Measurements from ENCODE around the gene CDK18. TPM values are rescaled to one million over a fixed set of nuclear protein-coding genes. Genes with fewer than 3 reads are reported as not detected.
A peak's percentile ranks its signal among the peaks of the same experiment; 100 is the strongest.

CDK18 gene
- polyA plus RNA-seq, 1 donor from 2014 or later, result not detected

- no peak overlapping the region for H3K4me2 ChIP-seq (ENCODE audit: low read length)
- no peak overlapping the region for H3K4me3 ChIP-seq (ENCODE audit: low read length)
- H3K79me2 ChIP-seq (replicated peaks; ENCODE audit: insufficient read depth, low read length), result no peaks in the 10 kb centered on the region
- peak; percentile 68 for TF ChIP-seq SMC3 (conservative IDR thresholded peaks at IDR 0.05; ENCODE audit: poor library complexity)
- TF ChIP-seq RAD21 (conservative IDR thresholded peaks at IDR 0.05), result peak; percentile 60
- TF ChIP-seq EP300 (conservative IDR thresholded peaks at IDR 0.05; ENCODE audit: poor library complexity, severe bottlenecking), result no peak
- no peak for TF ChIP-seq POLR2AphosphoS5 (IDR thresholded peaks at IDR 0.05)
- TF ChIP-seq CTCF (IDR thresholded peaks at IDR 0.05; ENCODE audit: poor library complexity, severe bottlenecking), result peak; percentile 65
- TF ChIP-seq REST (IDR thresholded peaks at IDR 0.05; ENCODE audit: borderline replicate concordance), result no peak
- no peak for TF ChIP-seq EZH2 (IDR thresholded peaks at IDR 0.05; ENCODE audit: borderline replicate concordance, insufficient read depth, low read length, poor library complexity, severe bottlenecking)
- TF ChIP-seq TAF1 (IDR thresholded peaks at IDR 0.05; ENCODE audit: low read depth), result no peak
- TF ChIP-seq MXI1 (conservative IDR thresholded peaks at IDR 0.05; ENCODE audit: poor library complexity, severe bottlenecking), result no peak
- H3K36me3 ChIP-seq (ENCODE audit: insufficient read depth, low read length), result no peaks in the 10 kb centered on the region
- H4K20me1 ChIP-seq (ENCODE audit: insufficient read depth), result no peaks in the 10 kb centered on the region
- no peaks in the 10 kb centered on the region for H3F3A ChIP-seq (ENCODE audit: insufficient read depth, low read length, poor library complexity, severe bottlenecking)
- H3K27me3 ChIP-seq (ENCODE audit: insufficient read depth, low read depth, low read length), result no peaks in the 10 kb centered on the region
- no peaks in the 10 kb centered on the region for H3K9me3 ChIP-seq (ENCODE audit: low read length)
- H3K27ac ChIP-seq (ENCODE audit: low read length), result no peak overlapping the region
- H3K9me2 ChIP-seq (ENCODE audit: insufficient read depth, low read length), result no peaks in the 10 kb centered on the region
- H3K9ac ChIP-seq (ENCODE audit: low read length), result no peak overlapping the region
- no peak overlapping the region for H2AFZ ChIP-seq (ENCODE audit: low read depth, low read length)
These were observed 16.3 kb upstream of the CDK18 start for GRCh38 chr1:205488074-205488723.

- H3K36me3 ChIP-seq (ENCODE audit: insufficient read depth, low read length), result no peaks in the 10 kb centered on the region
- H3K27ac ChIP-seq (ENCODE audit: low read length), result no peak overlapping the region
- H3K4me2 ChIP-seq (ENCODE audit: low read length), result no peak overlapping the region
- no peaks in the 10 kb centered on the region for H3F3A ChIP-seq (ENCODE audit: insufficient read depth, low read length, poor library complexity, severe bottlenecking)
- TF ChIP-seq EP300 (conservative IDR thresholded peaks at IDR 0.05; ENCODE audit: poor library complexity, severe bottlenecking) (no peak), EZH2 (IDR thresholded peaks at IDR 0.05; ENCODE audit: borderline replicate concordance, insufficient read depth, low read length, poor library complexity, severe bottlenecking) (no peak), MXI1 (conservative IDR thresholded peaks at IDR 0.05; ENCODE audit: poor library complexity, severe bottlenecking) (no peak), REST (IDR thresholded peaks at IDR 0.05; ENCODE audit: borderline replicate concordance) (no peak), SMC3 (conservative IDR thresholded peaks at IDR 0.05; ENCODE audit: poor library complexity) (no peak), CTCF (IDR thresholded peaks at IDR 0.05; ENCODE audit: poor library complexity, severe bottlenecking) (no peak), RAD21 (conservative IDR thresholded peaks at IDR 0.05) (no peak), POLR2AphosphoS5 (IDR thresholded peaks at IDR 0.05) (no peak), TAF1 (IDR thresholded peaks at IDR 0.05; ENCODE audit: low read depth) (no peak)
- no peaks in the 10 kb centered on the region for H3K27me3 ChIP-seq (ENCODE audit: insufficient read depth, low read depth, low read length)
- H3K79me2 ChIP-seq (replicated peaks; ENCODE audit: insufficient read depth, low read length), result no peaks in the 10 kb centered on the region
- no peak overlapping the region for H3K9ac ChIP-seq (ENCODE audit: low read length)
- no peak overlapping the region for H2AFZ ChIP-seq (ENCODE audit: low read depth, low read length)
- no peak overlapping the region for H3K4me3 ChIP-seq (ENCODE audit: low read length)
- H4K20me1 ChIP-seq (ENCODE audit: insufficient read depth), result no peaks in the 10 kb centered on the region
- H3K9me3 ChIP-seq (ENCODE audit: low read length), result no peaks in the 10 kb centered on the region
- H3K9me2 ChIP-seq (ENCODE audit: insufficient read depth, low read length), result no peaks in the 10 kb centered on the region
These were observed 12.7 kb upstream of the CDK18 start for GRCh38 chr1:205491794-205492193.

Data from neural cell (in vitro differentiated cells).